Lower leg skin (tissue), 3 donors: Measurements from ENCODE around the gene HDLBP.

Source experiments
- CTCF ChIP-seq, 3 donors: fragments of 450-650 bp; IDR thresholded peaks; one replicate each; pipeline ENCODE4 v1.5.1; 2016; ENCODE audit warnings: antibody characterized with exemption in 3 of 3, mild to moderate bottlenecking in 3 of 3, moderate library complexity in 2 of 3
- POLR2A ChIP-seq, 2 donors: fragments of 450-650 bp; IDR thresholded peaks; one replicate each; pipeline ENCODE4 v1.6.1; 2016 to 2017; ENCODE audit warnings: antibody characterized with exemption in 2 of 2, mild to moderate bottlenecking in 1 of 2, moderate library complexity in 1 of 2

DNA sequence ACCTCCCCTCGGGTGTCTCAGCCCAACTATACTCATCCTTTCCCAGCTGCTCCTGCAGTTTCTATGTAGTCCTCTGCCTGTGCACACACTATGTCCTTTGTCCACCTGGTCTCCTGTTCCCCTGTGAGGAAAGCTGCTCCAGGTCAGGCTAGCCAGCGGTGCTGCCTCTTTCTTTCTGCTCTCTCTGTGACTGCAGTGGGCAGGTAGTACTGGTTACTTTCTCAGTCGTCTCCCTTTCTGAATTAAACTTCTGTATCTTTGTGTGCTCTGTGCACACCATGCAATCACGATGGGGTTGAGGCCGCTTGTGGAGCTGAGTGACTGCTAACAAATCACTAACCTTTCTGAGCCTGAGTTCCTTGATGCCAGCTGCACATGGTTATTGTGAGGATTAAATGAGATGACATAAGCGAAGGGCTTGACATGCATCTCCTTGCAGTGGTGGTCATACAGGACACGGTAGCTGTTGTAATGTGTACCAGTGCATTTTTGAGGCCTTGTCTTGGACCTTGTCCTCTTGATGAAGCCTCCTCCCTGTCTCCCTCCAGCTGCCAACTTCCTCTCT is 44.1 kb upstream of the HDLBP start:
- TF ChIP-seq CTCF (IDR thresholded peaks at IDR 0.05) (no peak), POLR2A (IDR thresholded peaks at IDR 0.05) (no peak)
